Loucy (cell line): Measurements from ENCODE around the gene ATP2A2.

Source experiments
- H2AFZ ChIP-seq: fragments of 200-600 bp; sonication (generic); 2 replicates; pipeline ENCODE4 v1.6.0; 2016; ENCODE audit warnings: antibody characterized with exemption, mild to moderate bottlenecking, low read length, moderate library complexity
- H3F3A ChIP-seq: fragments of 200-600 bp; 2 replicates; pipeline ENCODE4 v1.6.0; 2016; ENCODE audit warnings: antibody characterized with exemption, low read depth, mild to moderate bottlenecking
- H3K27me3 ChIP-seq: fragments of 200-600 bp; sonication (generic); 2 replicates; pipeline ENCODE4 v1.6.1; 2014; ENCODE audit warnings: low read length, mild to moderate bottlenecking; ENCODE audit not compliant: insufficient read depth, poor library complexity, severe bottlenecking
- H3K36me3 ChIP-seq: fragments of 200-600 bp; sonication (generic); 2 replicates; pipeline ENCODE4 v1.6.1; 2016; ENCODE audit warnings: low read length; ENCODE audit not compliant: insufficient read depth
- H3K4me1 ChIP-seq: fragments of 200-600 bp; sonication (generic); 2 replicates; pipeline ENCODE4 v1.5.1; 2014; ENCODE audit warnings: low read length, mild to moderate bottlenecking; ENCODE audit not compliant: insufficient read depth, poor library complexity, severe bottlenecking
- H3K4me2 ChIP-seq: fragments of 200-600 bp; sonication (generic); 2 replicates; pipeline ENCODE4 v1.6.0; 2014; ENCODE audit warnings: antibody characterized with exemption, low read length, low read depth, mild to moderate bottlenecking; ENCODE audit not compliant: poor library complexity, severe bottlenecking
- H3K4me3 ChIP-seq: fragments of 200-600 bp; sonication (generic); 2 replicates; pipeline ENCODE4 v1.5.1; 2014; ENCODE audit warnings: low read length, mild to moderate bottlenecking, mixed read lengths; ENCODE audit not compliant: poor library complexity, severe bottlenecking
- H3K79me2 ChIP-seq: fragments of 200-600 bp; sonication (generic); 2 replicates; pipeline ENCODE4 v1.6.1; 2014; ENCODE audit warnings: low read length; ENCODE audit not compliant: insufficient read depth
- H3K9ac ChIP-seq: fragments of 200-600 bp; sonication (generic); 2 replicates; pipeline ENCODE4 v1.6.0; 2014; ENCODE audit warnings: mild to moderate bottlenecking, low read depth, low read length, moderate library complexity; ENCODE audit not compliant: poor library complexity, severe bottlenecking
- H3K9me2 ChIP-seq: fragments of 200-600 bp; sonication (generic); replicated peaks from 2 replicates; pipeline ENCODE4 v1.6.1; 2016; ENCODE audit warnings: low read depth, low read length, mixed read lengths
- H3K9me3 ChIP-seq: fragments of 200-600 bp; sonication (generic); 2 replicates; pipeline ENCODE4 v1.6.1; 2014; ENCODE audit warnings: mild to moderate bottlenecking, antibody characterized with exemption, low read length, low read depth; ENCODE audit not compliant: insufficient read depth
- H4K20me1 ChIP-seq: fragments of 200-600 bp; sonication (generic); 2 replicates; pipeline ENCODE4 v1.6.0; 2014; ENCODE audit warnings: antibody characterized with exemption, low read length, mild to moderate bottlenecking; ENCODE audit not compliant: insufficient read depth, poor library complexity, severe bottlenecking
- EZH2phosphoT487 ChIP-seq: fragments of 200-600 bp; IDR thresholded peaks from 2 replicates; pipeline ENCODE4 v1.6.1; 2018; ENCODE audit warnings: antibody characterized with exemption, mild to moderate bottlenecking, moderate library complexity, borderline replicate concordance
- TF ChIP-seq, protein P1 (sequence below): fragments of 200-600 bp; sonication (generic); conservative IDR thresholded peaks from 2 replicates; pipeline ENCODE4 v1.5.1; 2014; ENCODE audit warnings: mild to moderate bottlenecking, antibody characterized with exemption, low read length

The ATP2A2 gene

GRCh38 chr12:110361216-110361615 lies 80.2 kb downstream of the ATP2A2 start:
- H3K4me2 ChIP-seq = no peak overlapping the region
- H2AFZ ChIP-seq = no peak overlapping the region
- H3K27me3 ChIP-seq = no peaks in the 10 kb centered on the region
- H3K9me3 ChIP-seq = no peaks in the 10 kb centered on the region
- H3K36me3 ChIP-seq = no peaks in the 10 kb centered on the region
- no peak for TF ChIP-seq EZH2phosphoT487
- TF ChIP-seq, protein P1, sequence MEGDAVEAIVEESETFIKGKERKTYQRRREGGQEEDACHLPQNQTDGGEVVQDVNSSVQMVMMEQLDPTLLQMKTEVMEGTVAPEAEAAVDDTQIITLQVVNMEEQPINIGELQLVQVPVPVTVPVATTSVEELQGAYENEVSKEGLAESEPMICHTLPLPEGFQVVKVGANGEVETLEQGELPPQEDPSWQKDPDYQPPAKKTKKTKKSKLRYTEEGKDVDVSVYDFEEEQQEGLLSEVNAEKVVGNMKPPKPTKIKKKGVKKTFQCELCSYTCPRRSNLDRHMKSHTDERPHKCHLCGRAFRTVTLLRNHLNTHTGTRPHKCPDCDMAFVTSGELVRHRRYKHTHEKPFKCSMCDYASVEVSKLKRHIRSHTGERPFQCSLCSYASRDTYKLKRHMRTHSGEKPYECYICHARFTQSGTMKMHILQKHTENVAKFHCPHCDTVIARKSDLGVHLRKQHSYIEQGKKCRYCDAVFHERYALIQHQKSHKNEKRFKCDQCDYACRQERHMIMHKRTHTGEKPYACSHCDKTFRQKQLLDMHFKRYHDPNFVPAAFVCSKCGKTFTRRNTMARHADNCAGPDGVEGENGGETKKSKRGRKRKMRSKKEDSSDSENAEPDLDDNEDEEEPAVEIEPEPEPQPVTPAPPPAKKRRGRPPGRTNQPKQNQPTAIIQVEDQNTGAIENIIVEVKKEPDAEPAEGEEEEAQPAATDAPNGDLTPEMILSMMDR = no peak
- no peaks in the 10 kb centered on the region for H3F3A ChIP-seq
- no peaks in the 10 kb centered on the region for H4K20me1 ChIP-seq
- H3K9me2 ChIP-seq = no peaks in the 10 kb centered on the region
- H3K4me3 ChIP-seq = no peak overlapping the region
- no peaks in the 10 kb centered on the region for H3K79me2 ChIP-seq
- no peaks in the 10 kb centered on the region for H3K4me1 ChIP-seq
- H3K9ac ChIP-seq = no peak overlapping the region

- Histone ChIP-seq H3K4me1 (no peaks in the 10 kb centered on the region), H3K9me3 (no peaks in the 10 kb centered on the region), H2AFZ (no peak overlapping the region), H3K9me2 (no peaks in the 10 kb centered on the region), H3K4me2 (no peak overlapping the region), H3K36me3 (peaks cover 10% of the 10 kb centered on the region; the same call in 1 of the 2 replicates), H4K20me1 (no peaks in the 10 kb centered on the region), H3K27me3 (no peaks in the 10 kb centered on the region), H3K79me2 (no peaks in the 10 kb centered on the region), H3F3A (no peaks in the 10 kb centered on the region), H3K4me3 (no peak overlapping the region), H3K9ac (no peak overlapping the region)
- TF ChIP-seq, protein P1 = no peak
- no peak for TF ChIP-seq EZH2phosphoT487
Observed at GRCh38 chr12:110365489-110366320, 84.7 kb downstream of the ATP2A2 start.

GRCh38 chr12:110366321-110367142 lies 85.5 kb downstream of the ATP2A2 start:
- peaks cover 14% of the 10 kb centered on the region; the same call in 1 of the 2 replicates for H3K36me3 ChIP-seq
- H3K9me2 ChIP-seq = no peaks in the 10 kb centered on the region
- no peaks in the 10 kb centered on the region for H3K27me3 ChIP-seq
- H3K79me2 ChIP-seq = no peaks in the 10 kb centered on the region
- H3F3A ChIP-seq = no peaks in the 10 kb centered on the region
- TF ChIP-seq, protein P1 = no peak
- TF ChIP-seq EZH2phosphoT487 = no peak
- H3K4me1 ChIP-seq = no peaks in the 10 kb centered on the region
- no peaks in the 10 kb centered on the region for H3K9me3 ChIP-seq
- H3K4me2 ChIP-seq = no peak overlapping the region
- H3K9ac ChIP-seq = no peak overlapping the region
- no peak overlapping the region for H2AFZ ChIP-seq
- no peak overlapping the region for H3K4me3 ChIP-seq
- H4K20me1 ChIP-seq = no peaks in the 10 kb centered on the region
